Nephron (organoid): Measurements from ENCODE around the gene DTNB.

ENCODE experiments used
- H3K27ac Mint-ChIP-seq, 3 experiments: 2 replicates each; pipeline ENCODE4 v1.8.0; 2020; ENCODE audit warnings: mixed read lengths in 3 of 3, mild to moderate bottlenecking in 2 of 3, moderate library complexity in 1 of 3
- H3K27me3 Mint-ChIP-seq: 2 replicates; pipeline ENCODE4 v1.8.0; 2021; ENCODE audit warnings: low read depth, mild to moderate bottlenecking, moderate library complexity, mixed read lengths
- H3K36me3 Mint-ChIP-seq: 2 replicates; pipeline ENCODE4 v1.8.0; 2020; ENCODE audit warnings: low read depth, mixed read lengths
- H3K4me1 Mint-ChIP-seq: 2 replicates; pipeline ENCODE4 v1.8.0; 2020; ENCODE audit warnings: mixed read lengths
- H3K4me3 Mint-ChIP-seq, 3 experiments: 2 replicates each; pipeline ENCODE4 v1.8.0; 2020; ENCODE audit warnings: mild to moderate bottlenecking in 3 of 3, mixed read lengths in 3 of 3, moderate library complexity in 2 of 3
- H3K9me3 Mint-ChIP-seq: 2 replicates; pipeline ENCODE4 v1.8.0; 2020; ENCODE audit warnings: mixed read lengths
- CTCF ChIP-seq, 3 experiments: fragments of 200-600 bp; sonication (generic); IDR thresholded peaks; one replicate each; pipeline ENCODE4 v1.5.0; 2021; ENCODE audit warnings: antibody characterized with exemption in 3 of 3; ENCODE audit not compliant: unreplicated experiment in 3 of 3

Gene DTNB

GRCh38 chr2:25343187-25343825 lies 330.1 kb downstream of the DTNB start:
- no peak for TF ChIP-seq CTCF (IDR thresholded peaks at IDR 0.05; ENCODE audit: unreplicated experiment in 3 of 3)
- Mint-ChIP-seq H3K27ac (peak overlapping the region in 1 of 3 experiments; percentile 54), H3K4me3 (peak overlapping the region; percentile 80 to 83 (median 82)), H3K9me3 (no peaks in the 10 kb centered on the region), H3K36me3 (peaks cover 7% of the 10 kb centered on the region), H3K4me1 (peaks cover 26% of the 10 kb centered on the region), H3K27me3 (no peaks in the 10 kb centered on the region)

- H3K9me3 Mint-ChIP-seq: no peaks in the 10 kb centered on the region
- peak overlapping the region; percentile 80 to 83 (median 82) for H3K4me3 Mint-ChIP-seq
- peak; percentile 98 to 99 (median 99) for TF ChIP-seq CTCF (IDR thresholded peaks at IDR 0.05; ENCODE audit: unreplicated experiment in 3 of 3)
- peaks cover 25% of the 10 kb centered on the region for H3K4me1 Mint-ChIP-seq
- peak overlapping the region in 1 of 3 experiments; percentile 40 for H3K27ac Mint-ChIP-seq
- H3K27me3 Mint-ChIP-seq: no peaks in the 10 kb centered on the region
- H3K36me3 Mint-ChIP-seq: peaks cover 6% of the 10 kb centered on the region
Measured at GRCh38 chr2:25342372-25343186, 330.8 kb downstream of the DTNB start.

- Mint-ChIP-seq H3K9me3 (no peaks in the 10 kb centered on the region), H3K27ac (peak within 1 kb of the TSS in 1 of 3 experiments; percentile 40), H3K4me1 (peaks cover 25% of the 10 kb centered on the region), H3K4me3 (peak within 1 kb of the TSS; percentile 80 to 83 (median 82)), H3K27me3 (no peaks in the 10 kb centered on the region), H3K36me3 (peaks cover 3% of the 10 kb centered on the region)
- no peak for TF ChIP-seq CTCF (IDR thresholded peaks at IDR 0.05; ENCODE audit: unreplicated experiment in 3 of 3)
Measured at GRCh38 chr2:25341753-25342371, 331.5 kb downstream of the DTNB start, which contains the start of gene DNMT3A. DNMT3A (minus strand) TSS chr2:25341925; CDS start chr2:25313984, 27,941 bp downstream.

GRCh38 chr2:25341011-25341727 lies 332.2 kb downstream of the DTNB start:
- Mint-ChIP-seq H3K4me1 (peaks cover 32% of the 10 kb centered on the region), H3K4me3 (no peak overlapping the region), H3K9me3 (no peaks in the 10 kb centered on the region), H3K27ac (no peak overlapping the region), H3K27me3 (no peaks in the 10 kb centered on the region), H3K36me3 (peaks cover 3% of the 10 kb centered on the region)
- no peak for TF ChIP-seq CTCF (IDR thresholded peaks at IDR 0.05; ENCODE audit: unreplicated experiment in 3 of 3)

GRCh38 chr2:25340181-25340921 lies 333.0 kb downstream of the DTNB start:
- peak overlapping the region in 2 of 3 experiments; percentile 84 to 87 for H3K27ac Mint-ChIP-seq
- peaks cover 38% of the 10 kb centered on the region for H3K4me1 Mint-ChIP-seq
- no peaks in the 10 kb centered on the region for H3K9me3 Mint-ChIP-seq
- no peaks in the 10 kb centered on the region for H3K27me3 Mint-ChIP-seq
- no peak for TF ChIP-seq CTCF (IDR thresholded peaks at IDR 0.05; ENCODE audit: unreplicated experiment in 3 of 3)
- H3K36me3 Mint-ChIP-seq: no peaks in the 10 kb centered on the region
- H3K4me3 Mint-ChIP-seq: peak overlapping the region; percentile 67 to 92 (median 84)
